Dermis blood vessel endothelial cell (primary cell): ENCODE data around the gene WASF2. TPM values are rescaled to one million over a fixed set of nuclear protein-coding genes. Genes with fewer than 3 reads are reported as not detected.

Experiments
- DNase-seq: peaks from one replicate; pipeline ENCODE4 v3.0.0; 2010
- total RNA-seq: library from RNA; depleted of rRNA; stranded (reverse); fragments of >200 nt; gene quantifications from 2 replicates; pipeline ENCODE4 v1.2.3, GENCODE V29; 2014

The WASF2 gene
- total RNA-seq, 1 donor from 2014 or later = 45.9 TPM

GRCh38 chr1:27374362-27375086 lies 115.4 kb downstream of the WASF2 start, which contains the start of gene FCN3:
TSS of gene FCN3 (minus strand) at chr1:27374824. CDS start at chr1:27374818, 6 bp downstream.
- DNase-seq = no peak

GRCh38 chr1:27372808-27373690 lies 116.9 kb downstream of the WASF2 start:
- no peak for DNase-seq

- DNase-seq = no peak
Measured at GRCh38 chr1:27372022-27372807, 117.8 kb downstream of the WASF2 start.

- peak; percentile 46 for DNase-seq
Measured at GRCh38 chr1:27368869-27369582, 120.9 kb downstream of the WASF2 start.

- DNase-seq = no peak
Measured at GRCh38 chr1:27367160-27367650, 122.8 kb downstream of the WASF2 start.

- DNase-seq = peak; percentile 79
Measured at GRCh38 chr1:27366411-27367159, 123.4 kb downstream of the WASF2 start, which contains the start of gene MAP3K6. TSS of gene MAP3K6 (minus strand) at chr1:27366961. CDS start at chr1:27366597, 364 bp downstream.

GRCh38 chr1:27366113-27366410 lies 123.9 kb downstream of the WASF2 start:
- peak; percentile 81 for DNase-seq

GRCh38 chr1:27365372-27366112 lies 124.4 kb downstream of the WASF2 start:
- peak; percentile 90 for DNase-seq

GRCh38 chr1:27364696-27365371 lies 125.1 kb downstream of the WASF2 start:
- no peak for DNase-seq

- no peak for DNase-seq
Measured at GRCh38 chr1:27363766-27364695, 125.9 kb downstream of the WASF2 start.

GRCh38 chr1:27361553-27361952 lies 128.4 kb downstream of the WASF2 start:
- no peak for DNase-seq

GRCh38 chr1:27361044-27361402 lies 128.9 kb downstream of the WASF2 start:
- no peak for DNase-seq

- no peak for DNase-seq
Measured at GRCh38 chr1:27360159-27361043, 129.6 kb downstream of the WASF2 start.

GRCh38 chr1:27359822-27360158 lies 130.2 kb downstream of the WASF2 start:
- DNase-seq = no peak

- no peak for DNase-seq
Measured at GRCh38 chr1:27358928-27359313, 131.0 kb downstream of the WASF2 start.

GRCh38 chr1:27358038-27358927 lies 131.7 kb downstream of the WASF2 start:
- no peak for DNase-seq
